Dermis microvascular lymphatic vessel endothelial cell (primary cell): ENCODE measurements around the gene ARHGAP42. TPM values are rescaled to one million over a fixed set of nuclear protein-coding genes. Genes with fewer than 3 reads are reported as not detected.
"Not testable (repeated sequence)": the region's sequence is repeated elsewhere in the genome, so short reads cannot be mapped to it uniquely, and the experiment has no call there.

Experiments used
- DNase-seq, 2 donors: peaks; one replicate each; pipeline versions ENCODE4 v3.0.0 to v3.0.0-alpha.2; 2010; ENCODE audit warnings: low read depth in 2 of 2
- total RNA-seq: library from RNA; depleted of rRNA; stranded (reverse); fragments of >200 nt; gene quantifications from 2 replicates; pipeline ENCODE4 v1.2.1, GENCODE V29; 2014

The ARHGAP42 gene
- total RNA-seq, 1 donor from 2014 or later, result 4.9 TPM

DNA sequence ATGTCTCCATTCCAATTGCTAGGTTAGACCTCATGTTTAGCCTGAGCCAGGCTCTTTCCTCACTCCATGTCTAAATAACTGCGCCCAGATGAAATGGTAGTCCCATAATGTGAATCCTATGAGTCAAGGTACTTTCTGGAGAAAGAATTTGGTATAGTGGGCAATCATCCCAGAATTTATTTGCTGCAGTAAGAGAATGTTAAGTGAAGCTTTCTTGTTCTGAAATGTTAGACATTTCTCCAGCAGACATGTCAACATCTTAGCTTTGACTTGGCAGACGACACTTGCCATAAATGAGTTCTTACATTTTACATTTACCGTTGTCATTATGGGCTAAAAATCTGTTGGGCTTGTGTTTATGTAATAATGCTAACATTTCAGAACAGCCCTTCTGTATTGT is 277.3 kb downstream of the ARHGAP42 start:
- DNase-seq, result peak in 1 of 2 donors; percentile 24

GRCh38 chr11:100965346-100965745 is 278.3 kb downstream of the ARHGAP42 start:
- DNase-seq, result no peak

DNA sequence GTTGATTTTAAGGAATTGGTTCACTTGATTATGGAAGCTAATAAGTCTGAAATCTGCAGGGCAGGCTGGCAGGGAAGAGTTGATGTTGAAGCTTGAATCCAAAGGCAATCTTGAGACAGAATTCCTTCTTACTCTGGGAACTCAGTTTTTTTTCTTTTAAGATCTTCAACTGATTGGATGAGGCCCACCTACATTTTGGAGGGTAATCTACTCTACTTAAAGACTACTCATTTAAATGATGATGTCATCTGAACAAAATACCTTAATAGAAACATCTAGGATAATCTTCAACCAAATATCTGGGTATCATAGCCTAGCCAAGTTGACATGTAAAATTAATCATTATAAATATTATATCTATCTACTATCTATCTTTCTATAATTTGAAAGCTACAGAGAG is 279.3 kb downstream of the ARHGAP42 start:
- DNase-seq, result no peak

DNA sequence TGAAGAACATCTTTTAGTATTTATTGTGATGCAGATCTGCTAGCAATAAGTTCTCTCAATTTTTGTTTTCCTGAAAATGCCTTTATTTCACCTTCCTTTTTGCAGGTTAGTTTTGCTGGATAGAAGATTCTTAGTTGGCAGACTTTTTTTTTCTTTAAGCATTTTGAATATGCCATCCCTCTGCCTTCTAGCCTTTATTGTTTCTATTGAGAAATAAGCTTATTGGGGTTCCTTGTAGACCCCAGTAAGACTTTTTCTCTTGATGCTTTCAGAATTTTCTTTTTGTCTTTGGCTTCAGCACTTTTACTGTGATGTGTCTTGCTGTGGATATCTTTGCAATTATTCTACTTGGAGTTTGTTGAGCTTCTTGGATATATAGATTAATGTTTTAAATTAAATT is 281.9 kb downstream of the ARHGAP42 start:
- DNase-seq, result no peak

DNA sequence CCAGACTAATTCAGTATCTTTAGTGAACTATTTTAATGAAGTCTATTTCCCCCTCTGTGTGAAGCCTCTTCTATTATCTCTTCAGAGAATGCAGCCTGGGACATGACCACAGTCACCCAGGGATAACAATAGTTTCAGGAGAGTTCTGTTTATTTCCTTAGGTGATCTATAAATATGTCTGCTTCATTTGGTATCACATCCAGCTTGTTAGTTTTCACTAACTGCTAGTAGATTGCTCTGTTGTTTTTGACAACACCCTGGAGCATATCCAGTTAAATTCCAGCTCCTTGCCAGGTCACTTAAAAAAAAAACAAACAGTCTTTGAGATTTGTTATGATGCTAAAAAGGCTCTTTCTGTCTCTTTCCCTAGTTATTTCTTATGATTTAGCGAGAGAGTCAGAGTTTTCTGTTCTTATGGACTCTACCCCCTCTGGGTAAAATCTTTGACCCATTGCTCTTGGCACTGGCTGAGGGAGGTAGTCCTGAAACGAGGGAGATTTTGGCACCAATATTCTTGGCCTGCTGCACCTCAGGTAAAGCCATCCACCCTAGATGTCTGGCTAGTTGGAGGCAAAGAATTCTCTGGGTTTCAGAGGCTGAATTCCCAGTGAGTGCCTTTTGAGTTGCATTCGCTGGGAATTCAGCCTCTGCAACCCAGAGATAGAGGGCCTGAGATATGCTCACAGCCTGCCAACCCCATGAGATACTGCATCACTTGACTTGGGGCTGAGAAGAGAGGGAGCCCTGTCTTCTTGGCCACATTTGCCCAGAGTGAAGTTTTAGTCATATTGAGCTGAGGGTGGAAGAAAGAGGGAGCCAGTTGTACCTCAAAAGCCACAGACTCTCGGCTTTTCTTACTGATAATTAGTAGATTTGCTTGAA is 283.4 kb downstream of the ARHGAP42 start:
- no peak for DNase-seq

DNA sequence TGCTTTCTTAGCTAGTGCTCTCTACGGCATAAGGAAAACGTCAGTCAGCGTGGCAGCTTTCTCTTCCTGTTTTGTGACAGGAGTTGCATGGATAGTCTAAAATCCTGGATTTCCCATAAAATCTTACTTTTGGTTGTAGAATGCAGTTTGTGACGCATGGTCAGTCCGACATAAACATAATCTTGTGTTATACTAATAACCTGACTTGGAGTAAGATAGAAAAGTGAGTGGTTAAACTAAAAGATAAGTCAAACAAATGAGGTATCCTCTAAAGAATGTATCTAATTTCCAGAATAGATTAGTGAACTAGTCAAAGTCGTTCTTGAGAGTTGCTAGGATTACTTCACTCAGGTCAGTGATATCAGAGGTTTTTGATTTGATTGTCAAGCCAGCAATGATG is 285.0 kb downstream of the ARHGAP42 start:
- DNase-seq, result no peak

DNA sequence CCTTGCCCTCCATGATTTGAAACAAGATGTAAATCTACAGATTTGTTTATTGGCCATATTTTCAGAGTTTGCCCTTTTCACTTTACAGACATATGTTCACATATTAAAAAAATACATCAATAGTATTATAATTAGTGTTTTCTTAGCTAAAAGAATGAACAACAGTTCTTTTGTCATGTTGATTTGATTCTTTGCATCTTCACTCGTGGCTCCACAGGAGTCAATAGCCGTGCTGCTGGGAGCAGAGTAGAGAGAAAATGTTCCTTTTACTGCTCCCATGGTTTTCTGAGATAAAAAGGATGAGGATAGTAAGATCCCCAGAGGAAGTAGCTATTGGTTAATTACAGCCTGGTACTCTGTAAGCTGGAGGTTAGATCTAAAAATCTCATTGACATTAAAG is 291.4 kb downstream of the ARHGAP42 start:
- DNase-seq, result no peak

DNA sequence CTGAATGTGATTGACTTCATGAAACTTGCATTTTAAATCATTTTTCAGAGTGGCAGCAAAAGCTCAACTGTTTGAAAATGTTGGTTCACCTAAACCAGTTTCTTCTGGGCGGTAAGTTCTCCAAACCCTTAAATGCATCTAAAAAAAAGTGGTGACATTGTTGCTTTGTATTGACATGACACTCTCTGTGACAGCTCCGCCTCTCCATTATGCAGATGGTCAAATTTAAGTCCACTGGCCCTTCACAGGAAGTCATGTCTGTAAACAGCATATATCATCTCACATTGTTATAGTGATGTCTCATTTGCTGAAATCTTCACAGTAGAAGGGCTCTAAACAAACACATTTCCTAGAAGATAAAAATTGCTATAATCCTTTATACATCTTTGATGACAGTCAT is 291.9 kb downstream of the ARHGAP42 start:
- no peak for DNase-seq

GRCh38 chr11:100980156-100980555 is 293.1 kb downstream of the ARHGAP42 start:
- no peak for DNase-seq

DNA sequence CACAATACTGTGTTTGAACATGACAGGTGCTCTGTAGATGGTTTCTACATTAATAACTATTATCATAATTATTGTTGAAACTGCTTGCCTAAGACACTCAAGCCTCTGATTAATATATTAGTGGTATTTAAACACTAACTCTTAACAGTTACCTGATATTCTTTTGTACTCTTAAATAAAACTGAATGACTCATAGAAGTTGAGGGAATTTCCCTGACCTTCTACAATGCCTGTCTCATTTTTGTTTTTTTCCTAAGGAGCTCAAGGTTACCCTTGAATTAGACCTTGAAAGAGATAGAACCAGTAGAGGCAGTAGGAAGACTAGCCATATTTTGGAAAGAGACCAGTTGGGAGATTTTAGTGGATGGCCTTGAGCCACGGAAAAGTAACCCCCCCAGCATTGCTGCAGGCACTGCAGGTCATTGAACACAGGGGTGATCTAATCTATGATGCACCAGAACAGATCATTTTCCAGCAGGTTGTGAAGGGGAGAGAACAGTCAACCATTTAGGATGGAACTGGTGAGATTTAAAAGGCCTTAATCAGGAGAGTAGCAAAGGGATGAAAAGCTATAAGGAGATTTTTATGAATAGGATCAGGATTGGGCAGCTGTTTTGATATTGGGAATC is 294.2 kb downstream of the ARHGAP42 start:
- DNase-seq, result no peak

- DNase-seq, result no peak
Measured at GRCh38 chr11:100984668-100985067, 297.6 kb downstream of the ARHGAP42 start.

DNA sequence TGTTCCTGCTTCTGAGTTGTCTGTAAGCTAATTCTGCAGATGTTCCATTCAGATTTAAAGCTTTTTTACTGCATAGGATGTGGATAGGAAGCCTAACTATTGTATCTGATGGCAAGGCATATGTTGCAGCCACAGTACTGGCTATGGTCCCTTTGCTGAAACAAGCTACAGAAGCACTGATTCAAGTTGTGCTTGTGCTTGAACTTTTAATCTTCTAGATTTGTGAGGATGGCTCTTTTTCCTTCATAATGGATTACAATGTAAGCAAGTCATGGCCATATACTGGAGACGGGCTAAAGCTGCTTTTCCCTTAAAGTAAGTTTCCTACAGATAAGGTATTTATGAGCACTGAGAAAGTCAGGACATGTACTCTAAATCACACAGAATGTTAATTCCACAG is 303.8 kb downstream of the ARHGAP42 start:
- no peak for DNase-seq

DNA sequence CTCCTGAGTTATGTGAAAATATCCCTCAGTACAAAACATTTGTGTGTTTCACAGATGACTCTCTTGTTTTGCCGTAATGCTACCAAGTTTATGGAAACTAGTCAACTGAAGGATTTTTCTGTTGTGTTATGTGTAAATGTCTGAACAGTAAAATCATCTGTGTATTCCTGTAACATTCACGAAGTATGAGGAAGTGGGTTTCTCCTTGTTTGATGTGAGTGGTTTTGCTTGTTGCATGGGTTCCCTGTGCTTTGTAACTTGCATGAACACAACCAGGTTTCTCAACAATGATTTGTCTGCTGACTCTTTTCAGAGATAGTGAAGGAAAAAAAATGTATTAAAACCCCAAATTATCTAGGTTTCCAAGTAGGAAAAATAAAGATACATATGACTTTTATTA is 304.5 kb downstream of the ARHGAP42 start:
- DNase-seq, result no peak

DNA sequence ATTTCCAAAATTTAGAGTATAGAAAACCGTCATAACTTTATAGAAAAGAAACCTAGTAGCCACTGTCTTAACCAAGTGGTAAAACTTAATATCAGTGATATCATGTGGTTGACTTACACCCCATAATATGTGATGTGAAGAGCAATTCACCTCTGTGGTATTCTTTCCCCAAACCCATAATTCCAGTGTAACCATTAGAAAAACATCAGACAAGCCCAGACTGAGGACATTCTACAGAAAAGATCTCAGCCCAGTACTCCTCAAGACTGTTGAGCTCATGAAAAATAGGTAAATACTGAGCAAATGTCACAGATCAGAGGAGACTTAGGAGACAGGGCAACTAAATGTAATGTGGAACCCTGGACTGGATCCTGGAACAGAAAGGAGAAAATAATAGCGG is 307.9 kb downstream of the ARHGAP42 start:
- no peak for DNase-seq

DNA sequence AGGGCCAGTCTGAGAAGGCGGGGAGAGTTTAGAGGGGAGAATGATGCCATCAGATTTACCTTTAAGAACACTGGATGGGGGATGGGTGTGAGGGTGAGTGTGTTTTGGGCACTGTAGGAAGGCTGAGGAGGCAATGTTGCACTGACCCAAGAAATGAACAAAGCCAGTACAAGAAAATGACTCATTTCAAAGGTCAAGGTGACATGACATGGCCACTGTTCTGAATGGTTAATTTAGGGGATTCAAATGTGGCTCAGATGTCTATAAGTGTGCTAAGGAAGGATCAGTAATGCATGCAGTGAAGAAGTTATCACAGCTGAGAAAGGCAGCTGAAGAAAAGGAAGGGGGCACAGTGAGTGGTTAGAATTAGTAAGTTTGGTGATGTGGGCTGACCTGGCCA is 312.7 kb downstream of the ARHGAP42 start:
- no peak for DNase-seq

DNA sequence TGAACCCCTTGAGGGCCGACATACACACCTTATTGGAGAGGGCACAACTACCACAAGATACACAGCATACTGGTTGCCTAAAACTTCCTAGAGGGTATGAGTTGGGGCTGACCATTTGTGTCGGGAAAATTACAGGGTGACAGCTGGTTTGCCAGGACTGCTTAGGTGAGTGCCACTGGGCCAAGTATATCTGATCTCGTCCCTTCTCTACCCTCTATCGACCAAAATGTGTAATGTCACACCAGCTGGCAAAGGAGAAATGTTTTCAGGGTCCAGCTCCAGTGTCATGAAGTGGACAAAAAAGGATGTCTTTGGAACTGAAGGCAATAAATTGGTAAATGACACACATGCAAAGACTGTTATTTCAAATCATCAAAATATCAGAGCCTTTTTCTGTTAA is 316.4 kb downstream of the ARHGAP42 start:
- peak in 1 of 2 donors; percentile 9 for DNase-seq

DNA sequence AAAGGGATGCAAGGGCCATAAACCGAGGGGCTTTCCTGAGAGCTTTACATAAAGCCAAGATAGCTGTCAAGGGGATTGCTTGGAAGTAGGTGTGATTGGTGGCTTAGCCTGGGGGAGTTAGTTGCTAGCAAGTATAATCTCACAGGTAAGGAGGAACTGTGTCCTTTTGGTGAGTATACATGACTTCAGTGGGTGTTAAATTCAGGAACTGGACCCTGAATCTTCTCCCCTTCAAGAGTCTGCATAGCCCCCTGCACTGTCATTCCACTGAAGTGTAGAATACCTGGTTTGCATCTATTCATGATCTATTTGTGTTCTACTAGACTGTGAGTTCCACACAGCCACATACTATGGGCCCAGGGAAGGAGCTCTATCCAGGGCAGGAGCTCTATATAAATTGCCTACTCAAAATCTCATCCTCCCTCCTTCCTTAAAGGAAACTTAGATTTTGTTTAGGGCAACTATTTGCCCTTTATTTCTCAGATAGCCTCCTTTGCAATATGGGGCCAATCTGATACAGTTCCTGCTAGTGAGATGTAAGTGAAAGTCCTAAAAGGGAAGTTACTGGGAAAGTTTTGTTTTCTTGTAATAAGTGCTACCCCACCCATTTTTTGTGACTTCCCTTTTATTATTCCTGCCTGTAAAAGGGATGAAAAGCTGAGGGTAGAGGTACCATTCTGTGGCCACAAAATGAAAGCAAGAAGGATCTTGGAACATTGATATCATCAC is 322.0 kb downstream of the ARHGAP42 start:
- no peak for DNase-seq

DNA sequence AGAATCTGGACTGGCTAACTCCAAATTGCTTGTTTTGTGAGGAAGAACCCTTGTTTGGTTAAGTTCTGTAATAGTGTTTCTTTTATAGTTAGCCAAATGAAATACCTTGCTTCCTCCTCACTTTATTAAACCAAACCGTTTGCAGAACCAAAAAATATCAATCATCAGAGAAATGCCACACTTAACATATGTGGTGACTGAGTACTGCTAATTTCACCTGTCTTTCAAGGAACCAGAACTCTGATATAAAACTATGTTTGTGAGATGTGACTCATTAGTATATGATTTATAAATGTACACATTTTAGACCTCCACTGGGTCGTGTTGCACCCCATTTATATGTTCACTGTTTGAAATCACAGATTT is 322.6 kb downstream of the ARHGAP42 start:
- no peak for DNase-seq

GRCh38 chr11:101010899-101011298 is 323.8 kb downstream of the ARHGAP42 start:
- no peak for DNase-seq

- no peak for DNase-seq
Measured at GRCh38 chr11:101011881-101012280, 324.8 kb downstream of the ARHGAP42 start.

DNA sequence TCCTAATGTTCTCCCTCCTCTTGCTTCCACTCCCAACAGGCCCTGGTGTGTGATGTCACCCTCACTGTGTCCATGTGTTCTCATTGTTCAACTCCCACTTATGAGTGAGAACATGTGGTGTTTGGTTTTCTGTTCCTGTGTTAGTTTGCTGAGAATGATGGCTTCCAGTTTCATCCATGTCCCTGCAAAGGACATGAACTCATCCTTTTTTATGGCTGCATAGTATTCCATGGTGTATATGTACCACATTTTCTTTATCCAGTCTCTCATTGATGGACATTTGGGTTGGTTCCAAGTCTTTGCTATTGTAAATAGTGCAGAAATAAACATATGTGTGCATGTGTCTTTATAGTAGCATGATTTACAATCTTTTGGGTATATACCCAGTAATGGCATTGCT is 326.6 kb downstream of the ARHGAP42 start:
- not testable (repeated sequence) for DNase-seq

DNA sequence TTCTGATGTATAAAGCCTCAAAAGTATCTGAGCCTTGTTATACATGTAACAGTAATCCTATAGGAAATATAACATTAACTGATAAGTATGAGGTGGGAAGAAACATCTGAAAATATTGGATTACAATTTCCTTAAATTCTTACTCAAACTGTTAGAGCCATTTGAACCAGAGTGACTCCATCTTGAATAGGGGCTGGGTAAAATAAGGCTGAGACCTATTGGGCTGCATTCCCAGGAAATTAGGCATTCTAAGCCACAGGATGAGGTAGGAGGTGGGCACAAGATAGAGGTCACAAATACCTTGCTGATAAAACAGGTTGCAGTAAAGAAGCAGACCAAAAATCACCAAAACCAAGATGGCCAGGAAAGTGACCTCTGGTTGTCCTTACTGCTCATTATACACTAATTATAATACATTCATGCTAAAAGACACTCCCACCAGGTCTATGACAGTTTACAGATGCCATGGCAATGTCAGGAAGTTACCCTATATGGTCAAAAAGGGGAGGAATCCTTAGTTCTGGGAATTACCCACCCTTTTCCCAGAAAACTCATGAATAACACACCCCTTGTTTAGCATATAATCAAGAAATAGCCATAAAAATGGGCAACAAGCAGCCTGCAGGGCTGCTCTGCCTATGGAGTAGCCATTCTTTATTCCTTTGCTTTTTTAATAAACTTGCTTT is 327.7 kb downstream of the ARHGAP42 start:
- DNase-seq, result no peak
